HEK293 (cell line): ENCODE measurements around the gene SSH3.

Experiments
- CTCF ChIA-PET: fragments of 350-600 bp; formaldehyde crosslinking; extraction: SDS; loops from one replicate; lab custom pipeline; 2021; ENCODE audit warnings: antibody characterized with exemption; lab: Yijun Ruan, JAX
- POLR2A ChIA-PET: fragments of 300-600 bp; formaldehyde crosslinking; extraction: SDS; loops from one replicate; lab custom pipeline; 2020; ENCODE audit warnings: antibody characterized with exemption, inconsistent platforms; lab: Yijun Ruan, JAX
- H3K27ac ChIP-seq: fragments of 200-500 bp; sonication (Bioruptor generic); 2 replicates; pipeline ENCODE4 v1.5.1; 2014; ENCODE audit warnings: low read depth, low read length, control low read depth, inconsistent platforms; ENCODE audit errors: extremely low read depth
- H3K36me3 ChIP-seq, 2 experiments: fragments of 200-500 bp in 1 of 2; sonication (Bioruptor generic) in 1 of 2; 1 replicate in 1 of 2; 2 replicates in 1 of 2; pipeline ENCODE4 v1.5.1; 2014 to 2017; ENCODE audit warnings: inconsistent platforms in 2 of 2, low read length in 2 of 2; ENCODE audit not compliant: control insufficient read depth in 2 of 2, insufficient read depth in 1 of 2
- H3K4me1 ChIP-seq: fragments of 200-500 bp; sonication (Bioruptor generic); 2 replicates; pipeline ENCODE4 v1.5.1; 2014; ENCODE audit warnings: mild to moderate bottlenecking, low read length, inconsistent platforms; ENCODE audit not compliant: control insufficient read depth, insufficient read depth
- H3K4me3 ChIP-seq: 2 replicates; pipeline ENCODE4 v1.5.1; 2011; ENCODE audit warnings: low read depth, mild to moderate bottlenecking, control low read depth, low read length, moderate library complexity
- H3K9me3 ChIP-seq: fragments of 200-500 bp; sonication (Bioruptor generic); 2 replicates; pipeline ENCODE4 v1.5.1; 2014; ENCODE audit warnings: low read depth, low read length, inconsistent platforms; ENCODE audit not compliant: control insufficient read depth, insufficient read depth
- BCL11B ChIP-seq: fragments of 450-650 bp; formaldehyde crosslinking; IDR thresholded peaks from 2 replicates; pipeline ENCODE4 v1.5.1; 2016; ENCODE audit warnings: low read depth, missing biosample characterization, missing genetic modification characterization
- EGR2 ChIP-seq: fragments of 450-650 bp; formaldehyde crosslinking; IDR thresholded peaks from 2 replicates; pipeline ENCODE4 v1.5.1; 2016; ENCODE audit warnings: low read depth, missing biosample characterization, missing genetic modification characterization
- GLI4 ChIP-seq: fragments of 450-650 bp; formaldehyde crosslinking; IDR thresholded peaks from 2 replicates; pipeline ENCODE4 v1.5.1; 2016; ENCODE audit warnings: missing biosample characterization, missing genetic modification characterization
- GLIS2 ChIP-seq: fragments of 450-650 bp; formaldehyde crosslinking; IDR thresholded peaks from 2 replicates; pipeline ENCODE4 v1.5.1; 2016; ENCODE audit warnings: missing biosample characterization, missing genetic modification characterization
- KLF7 ChIP-seq: fragments of 450-650 bp; formaldehyde crosslinking; IDR thresholded peaks from 2 replicates; pipeline ENCODE4 v1.5.1; 2016; ENCODE audit warnings: missing biosample characterization, missing genetic modification characterization, borderline replicate concordance
- OSR2 ChIP-seq: fragments of 450-650 bp; formaldehyde crosslinking; IDR thresholded peaks from 2 replicates; pipeline ENCODE4 v1.5.1; 2016; ENCODE audit warnings: missing biosample characterization, missing genetic modification characterization
- OVOL3 ChIP-seq: fragments of 450-650 bp; formaldehyde crosslinking; IDR thresholded peaks from 2 replicates; pipeline ENCODE4 v1.5.1; 2016; ENCODE audit warnings: missing biosample characterization, missing genetic modification characterization
- ZBTB17 ChIP-seq: fragments of 450-650 bp; formaldehyde crosslinking; IDR thresholded peaks from 2 replicates; pipeline ENCODE4 v1.5.1; 2016; ENCODE audit warnings: missing biosample characterization, missing genetic modification characterization
- ZBTB7A ChIP-seq: fragments of 450-650 bp; formaldehyde crosslinking; IDR thresholded peaks from 2 replicates; pipeline ENCODE4 v1.5.1; 2016; ENCODE audit warnings: low read depth, missing biosample characterization, missing genetic modification characterization
- ZNF10 ChIP-seq: fragments of 450-650 bp; formaldehyde crosslinking; IDR thresholded peaks from 2 replicates; pipeline ENCODE4 v1.5.1; 2017; ENCODE audit warnings: missing biosample characterization, missing genetic modification characterization
- ZNF292 ChIP-seq: fragments of 450-650 bp; formaldehyde crosslinking; IDR thresholded peaks from 2 replicates; pipeline ENCODE4 v1.5.1; 2016; ENCODE audit warnings: low read depth, missing biosample characterization, missing genetic modification characterization, borderline replicate concordance
- ZNF548 ChIP-seq: fragments of 450-650 bp; formaldehyde crosslinking; IDR thresholded peaks from 2 replicates; pipeline ENCODE4 v1.5.1; 2016; ENCODE audit warnings: missing biosample characterization, missing genetic modification characterization
- ZNF664 ChIP-seq: fragments of 450-650 bp; formaldehyde crosslinking; IDR thresholded peaks from 2 replicates; pipeline ENCODE4 v1.5.1; 2016; ENCODE audit warnings: missing biosample characterization, missing genetic modification characterization
- ZNF792 ChIP-seq: fragments of 450-650 bp; formaldehyde crosslinking; IDR thresholded peaks from 2 replicates; pipeline ENCODE4 v1.5.1; 2016; ENCODE audit warnings: missing biosample characterization, missing genetic modification characterization
- TF ChIP-seq, protein P1 (sequence below): fragments of 450-650 bp; formaldehyde crosslinking; IDR thresholded peaks from 2 replicates; pipeline ENCODE4 v1.5.1; 2017; ENCODE audit warnings: missing biosample characterization, missing genetic modification characterization
- TF ChIP-seq, protein P2 (sequence below): fragments of 450-650 bp; formaldehyde crosslinking; IDR thresholded peaks from 2 replicates; pipeline ENCODE4 v1.5.1; 2016; ENCODE audit warnings: missing biosample characterization, missing genetic modification characterization
- TF ChIP-seq, protein P3 (sequence below): fragments of 450-650 bp; formaldehyde crosslinking; IDR thresholded peaks from 2 replicates; pipeline ENCODE4 v1.5.1; 2016; ENCODE audit warnings: missing biosample characterization, missing genetic modification characterization

The SSH3 gene

DNA sequence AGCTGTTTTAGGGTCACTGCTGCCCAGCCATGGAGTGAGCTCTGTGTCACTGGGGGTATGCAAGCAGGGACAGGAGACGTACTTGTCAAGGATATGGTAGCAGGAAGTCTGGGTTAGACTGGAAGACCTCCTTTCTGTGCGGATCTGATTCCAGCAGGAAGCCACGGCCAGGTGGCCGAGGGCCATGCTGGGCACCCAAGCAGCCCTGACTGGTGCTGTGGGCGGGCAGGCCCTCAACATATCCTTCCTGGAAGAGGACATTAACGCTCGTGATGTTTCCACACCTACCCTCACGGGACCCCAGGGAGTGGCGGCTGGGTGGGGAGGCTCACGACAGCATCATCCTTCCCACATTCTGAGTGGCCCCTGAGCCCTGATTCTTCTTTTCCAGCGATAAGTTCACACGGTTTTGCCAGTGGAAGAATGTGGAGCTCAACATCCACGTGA is 23.0 kb upstream of the SSH3 start:
- Histone ChIP-seq H3K27ac (no peak overlapping the region), H3K9me3 (no peaks in the 10 kb centered on the region), H3K4me3 (no peak overlapping the region), H3K4me1 (peaks cover 4% of the 10 kb centered on the region), H3K36me3 (peaks cover 0 to 78% of the 10 kb centered on the region in 2 experiments; a peak in 2 of 3 replicates)
- TF ChIP-seq GLI4 (tag by site-specific recombination) (no peak), KLF7 (no peak), ZNF548 (no peak), ZNF292 (tag by site-specific recombination) (no peak), ZNF792 (tag by site-specific recombination) (no peak), ZBTB17 (tag by site-specific recombination) (no peak), OSR2 (tag by site-specific recombination) (no peak)
- ChIA-PET CTCF (no interaction called here), POLR2A (no interaction called here)

DNA sequence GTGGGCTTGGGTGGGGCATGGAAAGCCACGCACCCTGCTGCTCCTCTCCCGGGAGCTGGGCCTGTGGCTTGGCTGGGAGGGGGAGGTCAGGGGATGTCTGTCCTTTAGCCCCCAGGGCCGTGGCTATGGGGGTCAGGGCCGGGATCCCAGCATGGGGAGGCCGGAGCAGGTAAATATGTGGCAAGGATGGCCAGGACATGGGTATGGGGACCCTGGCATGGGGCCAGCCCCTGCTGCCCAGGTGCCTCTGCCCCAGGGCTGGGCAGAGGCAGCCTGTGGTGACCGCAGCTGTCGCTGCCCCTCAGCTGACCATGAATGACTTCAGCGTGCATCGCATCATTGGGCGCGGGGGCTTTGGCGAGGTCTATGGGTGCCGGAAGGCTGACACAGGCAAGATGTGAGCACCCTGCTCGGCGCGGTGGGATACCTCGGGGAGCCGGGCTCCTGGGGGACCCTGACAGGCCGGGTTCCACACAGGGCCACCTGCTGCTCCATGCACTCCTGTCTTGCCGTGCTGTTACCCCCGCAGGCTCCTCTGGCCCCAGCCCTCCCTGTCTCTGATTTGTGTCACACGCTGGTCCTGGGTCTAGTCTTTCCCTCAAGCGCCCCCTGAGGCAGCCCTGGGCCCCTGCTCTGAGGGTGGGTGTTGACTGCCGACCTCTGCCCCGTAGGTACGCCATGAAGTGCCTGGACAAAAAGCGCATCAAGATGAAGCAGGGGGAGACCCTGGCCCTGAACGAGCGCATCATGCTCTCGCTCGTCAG is 22.4 kb upstream of the SSH3 start:
- peaks cover 4% of the 10 kb centered on the region for H3K4me1 ChIP-seq
- H3K4me3 ChIP-seq, result no peak overlapping the region
- H3K9me3 ChIP-seq, result no peaks in the 10 kb centered on the region
- peaks cover 0 to 80% of the 10 kb centered on the region in 2 experiments; a peak in 2 of 3 replicates for H3K36me3 ChIP-seq
- ChIA-PET CTCF (no interaction called here), POLR2A (no interaction called here)
- TF ChIP-seq ZNF10 (tag by site-specific recombination), result no peak
- TF ChIP-seq ZNF664 (tag by site-specific recombination), result no peak
- TF ChIP-seq, protein P1, sequence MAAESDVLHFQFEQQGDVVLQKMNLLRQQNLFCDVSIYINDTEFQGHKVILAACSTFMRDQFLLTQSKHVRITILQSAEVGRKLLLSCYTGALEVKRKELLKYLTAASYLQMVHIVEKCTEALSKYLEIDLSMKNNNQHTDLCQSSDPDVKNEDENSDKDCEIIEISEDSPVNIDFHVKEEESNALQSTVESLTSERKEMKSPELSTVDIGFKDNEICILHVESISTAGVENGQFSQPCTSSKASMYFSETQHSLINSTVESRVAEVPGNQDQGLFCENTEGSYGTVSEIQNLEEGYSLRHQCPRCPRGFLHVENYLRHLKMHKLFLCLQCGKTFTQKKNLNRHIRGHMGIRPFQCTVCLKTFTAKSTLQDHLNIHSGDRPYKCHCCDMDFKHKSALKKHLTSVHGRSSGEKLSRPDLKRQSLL (tag by site-specific recombination), result no peak
- TF ChIP-seq, protein P2, sequence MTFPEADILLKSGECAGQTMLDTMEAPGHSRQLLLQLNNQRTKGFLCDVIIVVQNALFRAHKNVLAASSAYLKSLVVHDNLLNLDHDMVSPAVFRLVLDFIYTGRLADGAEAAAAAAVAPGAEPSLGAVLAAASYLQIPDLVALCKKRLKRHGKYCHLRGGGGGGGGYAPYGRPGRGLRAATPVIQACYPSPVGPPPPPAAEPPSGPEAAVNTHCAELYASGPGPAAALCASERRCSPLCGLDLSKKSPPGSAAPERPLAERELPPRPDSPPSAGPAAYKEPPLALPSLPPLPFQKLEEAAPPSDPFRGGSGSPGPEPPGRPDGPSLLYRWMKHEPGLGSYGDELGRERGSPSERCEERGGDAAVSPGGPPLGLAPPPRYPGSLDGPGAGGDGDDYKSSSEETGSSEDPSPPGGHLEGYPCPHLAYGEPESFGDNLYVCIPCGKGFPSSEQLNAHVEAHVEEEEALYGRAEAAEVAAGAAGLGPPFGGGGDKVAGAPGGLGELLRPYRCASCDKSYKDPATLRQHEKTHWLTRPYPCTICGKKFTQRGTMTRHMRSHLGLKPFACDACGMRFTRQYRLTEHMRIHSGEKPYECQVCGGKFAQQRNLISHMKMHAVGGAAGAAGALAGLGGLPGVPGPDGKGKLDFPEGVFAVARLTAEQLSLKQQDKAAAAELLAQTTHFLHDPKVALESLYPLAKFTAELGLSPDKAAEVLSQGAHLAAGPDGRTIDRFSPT, result no peak
- TF ChIP-seq EGR2, result no peak
- TF ChIP-seq ZBTB7A (tag by site-specific recombination), result no peak
- no peak for TF ChIP-seq BCL11B (tag by site-specific recombination)
- TF ChIP-seq, protein P3, sequence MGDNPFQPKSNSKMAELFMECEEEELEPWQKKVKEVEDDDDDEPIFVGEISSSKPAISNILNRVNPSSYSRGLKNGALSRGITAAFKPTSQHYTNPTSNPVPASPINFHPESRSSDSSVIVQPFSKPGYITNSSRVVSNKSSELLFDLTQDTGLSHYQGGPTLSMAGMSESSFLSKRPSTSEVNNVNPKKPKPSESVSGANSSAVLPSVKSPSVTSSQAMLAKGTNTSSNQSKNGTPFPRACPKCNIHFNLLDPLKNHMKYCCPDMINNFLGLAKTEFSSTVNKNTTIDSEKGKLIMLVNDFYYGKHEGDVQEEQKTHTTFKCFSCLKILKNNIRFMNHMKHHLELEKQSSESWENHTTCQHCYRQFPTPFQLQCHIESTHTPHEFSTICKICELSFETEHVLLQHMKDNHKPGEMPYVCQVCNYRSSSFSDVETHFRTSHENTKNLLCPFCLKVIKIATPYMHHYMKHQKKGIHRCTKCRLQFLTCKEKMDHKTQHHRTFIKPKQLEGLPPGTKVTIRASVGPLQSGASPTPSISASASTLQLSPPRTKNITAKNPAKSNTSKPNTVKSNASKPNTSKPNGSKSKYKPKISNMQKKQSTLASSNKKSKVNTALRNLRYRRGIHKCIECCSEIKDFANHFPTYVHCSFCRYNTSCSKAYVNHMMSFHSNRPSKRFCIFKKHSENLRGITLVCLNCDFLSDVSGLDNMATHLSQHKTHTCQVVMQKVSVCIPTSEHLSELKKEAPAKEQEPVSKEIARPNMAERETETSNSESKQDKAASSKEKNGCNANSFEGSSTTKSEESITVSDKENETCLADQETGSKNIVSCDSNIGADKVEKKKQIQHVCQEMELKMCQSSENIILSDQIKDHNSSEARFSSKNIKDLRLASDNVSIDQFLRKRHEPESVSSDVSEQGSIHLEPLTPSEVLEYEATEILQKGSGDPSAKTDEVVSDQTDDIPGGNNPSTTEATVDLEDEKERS (tag by site-specific recombination), result no peak
- TF ChIP-seq GLIS2 (tag by site-specific recombination), result no peak
- TF ChIP-seq OVOL3 (tag by site-specific recombination), result no peak
- no peak overlapping the region for H3K27ac ChIP-seq
